AG04449 (cell line): ENCODE measurements around the gene ISYNA1.

Experiments
- CTCF ChIA-PET: fragments of 350-600 bp; formaldehyde crosslinking; extraction: SDS; loops from one replicate; lab custom pipeline; 2021; ENCODE audit warnings: antibody characterized with exemption; lab: Yijun Ruan, JAX
- POLR2A ChIA-PET: fragments of 400-600, 350-600 bp; formaldehyde crosslinking; extraction: SDS; loops from one replicate; lab custom pipeline; 2020; ENCODE audit warnings: antibody characterized with exemption, inconsistent platforms; lab: Yijun Ruan, JAX
- DNase-seq: peaks from one replicate; pipeline ENCODE4 v3.0.0-alpha.2; 2010; ENCODE audit warnings: low read depth, low spot score
- H3K4me3 ChIP-seq: 2 replicates; pipeline ENCODE4 v1.5.1; 2011; ENCODE audit warnings: low read depth, mild to moderate bottlenecking, control low read depth, low read length
- CTCF ChIP-seq: IDR thresholded peaks from one replicate; pipeline ENCODE4 v1.5.1; 2011; ENCODE audit warnings: mild to moderate bottlenecking, moderate library complexity, low read length, control low read depth, inconsistent platforms; ENCODE audit not compliant: insufficient read depth; ENCODE audit errors: missing control alignments

Gene ISYNA1

GRCh38 chr19:18436671-18437490 lies 1.1 kb downstream of the ISYNA1 start:
- no peak for DNase-seq
- TF ChIP-seq CTCF = no peak
- CTCF ChIA-PET = no interaction called here
- POLR2A ChIA-PET = interaction anchor here (1.0 kb wide), 1 partner anchor 10 kb away, joined by 3 read pairs; no protein-coding TSS in a partner anchor
- H3K4me3 ChIP-seq = peak overlapping the region; percentile 68

GRCh38 chr19:18435842-18436670 lies 1.9 kb downstream of the ISYNA1 start:
- DNase-seq = no peak
- no peak for TF ChIP-seq CTCF
- H3K4me3 ChIP-seq = peak overlapping the region; percentile 68
- ChIA-PET POLR2A (interaction anchor here (1.5 kb wide), 1 partner anchor 17 kb away, joined by 5 read pairs; the partner anchor contains the start of gene SSBP4), CTCF (interaction anchor here (0.9 kb wide), 1 partner anchor 48 kb away, joined by 3 read pairs; no protein-coding TSS in a partner anchor)

- no peak for TF ChIP-seq CTCF
- DNase-seq = no peak
- no peak overlapping the region for H3K4me3 ChIP-seq
- POLR2A ChIA-PET = interaction anchor here (0.6 to 1.5 kb wide), 4 partner anchors 9 to 16 kb away, joined by 3 to 5 read pairs (median 4); partner anchors contain the start of gene SSBP4
- CTCF ChIA-PET = interaction anchor here (0.9 to 1.4 kb wide), 2 partner anchors 16 to 47 kb away, joined by 3 to 5 read pairs; partner anchors contain the start of gene SSBP4
Measured at GRCh38 chr19:18435178-18435841, 2.6 kb downstream of the ISYNA1 start.

- POLR2A ChIA-PET = interaction anchor here (0.6 to 1.5 kb wide), 4 partner anchors 9 to 16 kb away, joined by 3 to 5 read pairs (median 4); partner anchors contain the start of gene SSBP4
- TF ChIP-seq CTCF = no peak
- no peak overlapping the region; the same call in 1 of the 2 replicates for H3K4me3 ChIP-seq
- no peak for DNase-seq
- CTCF ChIA-PET = interaction anchor here (1.0 to 1.4 kb wide), 2 partner anchors 15 to 24 kb away, joined by 3 to 5 read pairs; partner anchors contain the start of gene SSBP4
Measured at GRCh38 chr19:18434411-18435175, 3.3 kb downstream of the ISYNA1 start.

GRCh38 chr19:18433735-18434398 lies 4.1 kb downstream of the ISYNA1 start:
- TF ChIP-seq CTCF = no peak
- ChIA-PET CTCF (interaction anchor here (1.0 to 1.4 kb wide), 2 partner anchors 15 to 23 kb away, joined by 3 to 5 read pairs; partner anchors contain the start of gene SSBP4), POLR2A (no interaction called here)
- DNase-seq = no peak
- peak overlapping the region; percentile 8 for H3K4me3 ChIP-seq
